Hematopoietic multipotent progenitor cell treated with erythropoietin and hydrocortisone succinate and interleukin-3 and kit ligand, for 4 days (in vitro differentiated cells): ENCODE measurements around the gene MEFV.
A peak's percentile ranks its signal among the peaks of the same experiment; 100 is the strongest.

Experiments used
- DNase-seq: peaks from one replicate; pipeline ENCODE4 v3.0.0-alpha.2; 2015

Gene MEFV

GRCh38 chr16:3266873-3267537 lies 10.6 kb upstream of the MEFV start:
- DNase-seq: peak; percentile 70

GRCh38 chr16:3264137-3265036 lies 8.0 kb upstream of the MEFV start:
- peak; percentile 99 for DNase-seq

- DNase-seq: no peak
Observed at GRCh38 chr16:3262517-3262916, 6.1 kb upstream of the MEFV start.

GRCh38 chr16:3259836-3260235 lies 3.4 kb upstream of the MEFV start:
- no peak for DNase-seq

DNA sequence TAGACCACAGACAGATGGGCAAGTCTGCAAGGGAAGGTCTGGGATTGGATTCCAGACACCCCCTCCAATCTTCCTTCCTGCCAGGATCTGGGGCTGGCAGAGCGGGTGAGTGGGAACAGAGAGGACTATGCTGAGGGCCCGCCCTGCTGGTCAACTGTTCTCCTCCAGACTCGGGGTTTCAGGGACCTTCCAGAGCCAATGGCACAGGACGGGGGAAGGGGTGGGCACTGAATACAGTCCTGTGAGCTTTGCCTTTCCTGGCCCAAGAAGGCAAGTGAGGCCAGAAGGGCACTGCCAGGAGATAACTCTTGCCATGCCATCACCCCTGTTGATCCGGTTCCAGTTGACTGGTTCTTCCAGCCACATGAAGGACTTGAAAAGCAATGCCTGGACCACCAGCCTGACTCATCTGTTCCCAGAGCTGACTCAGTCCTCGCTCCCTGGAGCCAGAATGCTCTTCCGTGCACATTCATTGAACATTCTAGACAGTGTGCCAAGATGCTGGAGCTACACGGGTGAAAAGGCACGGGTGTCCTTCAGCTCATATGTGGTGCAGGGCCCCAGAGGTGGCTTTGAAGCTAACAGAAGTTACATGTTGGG lies 533 bp upstream of the MEFV start:
- no peak for DNase-seq

DNA sequence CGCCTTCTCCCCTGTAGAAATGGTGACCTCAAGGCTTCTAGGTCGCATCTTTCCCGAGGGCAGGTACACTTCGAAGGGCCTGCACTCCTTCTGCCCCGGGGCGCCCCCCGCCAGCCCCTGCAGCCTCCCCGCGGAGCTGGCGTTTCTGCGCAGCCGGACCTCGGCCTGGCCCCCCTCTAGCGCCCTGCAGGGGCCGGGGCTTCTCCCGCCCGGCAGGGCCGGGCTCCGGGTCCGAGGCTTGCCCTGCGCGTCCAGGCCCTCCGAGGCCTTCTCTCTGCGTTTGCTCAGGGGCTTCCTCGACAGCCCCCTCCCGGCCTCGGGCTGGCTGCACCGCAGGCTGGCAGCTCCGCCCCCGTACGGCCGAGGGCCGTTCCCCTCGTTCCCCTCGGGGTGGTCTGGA lies 2.1 kb downstream of the MEFV start:
- no peak for DNase-seq

DNA sequence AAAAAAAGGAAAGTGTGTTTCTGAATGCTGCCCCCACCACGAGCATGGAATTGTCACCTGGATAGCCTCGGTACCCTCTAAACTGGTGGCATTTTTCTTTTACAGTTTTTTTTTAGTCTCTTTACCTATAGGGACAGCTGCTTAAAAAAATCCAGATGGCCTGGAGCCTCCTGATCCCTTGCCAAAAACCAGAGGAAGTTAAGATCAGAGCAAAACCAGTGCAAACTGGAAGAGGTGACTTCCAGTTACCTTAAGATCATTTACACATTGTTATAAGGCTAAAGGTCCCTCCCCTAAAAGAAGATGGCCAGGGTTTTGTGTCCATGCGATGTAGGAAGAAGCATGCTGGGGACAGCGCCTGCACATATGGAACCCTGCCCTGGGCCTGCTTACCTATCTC lies 3.5 kb downstream of the MEFV start:
- no peak for DNase-seq

DNA sequence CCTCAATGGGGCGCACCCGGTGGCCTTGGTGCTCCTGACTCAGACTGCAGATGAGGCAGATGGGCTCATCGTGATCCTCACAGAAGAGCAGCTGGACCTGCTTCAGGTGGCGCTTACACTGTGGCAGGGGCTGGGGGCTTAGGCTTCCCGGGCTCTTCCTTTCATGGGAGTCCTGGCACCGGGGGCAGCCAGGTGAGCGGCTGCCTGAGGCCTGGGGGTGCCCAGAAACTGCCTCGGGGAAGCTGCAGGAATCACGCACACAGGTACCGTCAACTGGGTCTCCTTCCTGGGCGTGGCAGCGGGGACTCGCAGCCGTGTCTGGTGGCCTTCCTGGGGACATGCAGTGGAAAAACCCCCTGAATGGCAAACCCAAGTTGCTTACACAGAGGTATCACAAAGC lies 7.0 kb downstream of the MEFV start:
- no peak for DNase-seq

DNA sequence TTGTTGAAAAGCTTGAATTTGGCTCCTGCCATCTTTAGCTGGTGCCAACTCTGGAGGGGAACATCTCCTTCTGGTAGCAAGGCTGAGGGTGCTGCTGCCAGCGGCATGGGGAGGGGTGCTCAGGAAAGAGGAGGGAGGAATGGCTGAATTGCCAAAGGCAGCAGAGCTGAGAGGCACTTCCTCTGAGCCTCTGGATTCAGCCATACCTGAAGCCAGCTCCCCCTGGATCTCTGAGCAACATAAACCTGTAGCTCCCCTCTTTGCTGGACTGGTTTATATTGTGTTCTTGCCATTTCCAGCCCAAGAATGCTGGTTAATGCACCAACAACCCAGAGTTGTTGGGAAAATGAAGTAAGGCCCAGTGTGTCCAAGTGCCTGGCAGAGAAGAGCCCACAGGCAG lies 7.4 kb downstream of the MEFV start:
- no peak for DNase-seq

GRCh38 chr16:3248596-3248995 lies 7.8 kb downstream of the MEFV start:
- DNase-seq: no peak

GRCh38 chr16:3246876-3247275 lies 9.6 kb downstream of the MEFV start:
- no peak for DNase-seq

- no peak for DNase-seq
Observed at GRCh38 chr16:3246002-3246401, 10.4 kb downstream of the MEFV start.

DNA sequence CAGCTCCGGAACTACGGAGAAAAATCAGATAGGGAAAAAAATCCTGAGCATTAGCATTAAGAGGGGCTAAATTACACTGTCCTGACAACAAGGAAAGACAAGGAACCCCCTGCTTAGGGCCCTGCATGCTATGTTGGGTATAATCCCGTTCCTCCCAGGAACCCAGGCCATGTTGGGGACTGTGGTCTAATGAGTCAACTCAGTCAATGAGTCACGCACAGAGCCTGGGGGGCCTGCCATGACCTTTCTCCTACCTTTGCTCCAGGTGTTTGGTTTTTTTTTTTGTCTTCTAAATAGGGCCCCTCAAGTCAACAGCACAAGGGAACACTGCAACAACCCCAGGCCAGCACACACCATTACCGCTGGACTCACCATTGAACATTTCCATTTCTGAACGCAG lies 12.6 kb downstream of the MEFV start:
- no peak for DNase-seq

DNA sequence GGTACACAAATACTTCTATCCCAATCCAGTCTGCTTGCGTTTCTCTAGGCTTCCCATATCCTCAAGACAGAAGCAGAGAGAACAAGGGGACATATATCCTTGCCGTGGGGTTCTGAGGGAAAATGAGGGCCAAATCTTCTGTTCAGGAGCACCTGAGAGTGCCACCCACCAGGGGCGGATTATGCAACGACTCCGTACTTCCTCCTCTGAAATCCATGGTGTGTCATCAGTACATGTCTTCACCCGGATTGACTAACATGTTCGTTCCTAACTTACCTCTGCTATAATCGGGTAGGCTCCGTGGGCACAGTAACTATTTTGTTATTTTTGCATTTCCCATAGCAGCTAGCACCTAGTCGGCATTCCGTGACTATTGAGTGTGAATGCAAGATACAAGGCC lies 13.7 kb downstream of the MEFV start:
- no peak for DNase-seq

DNA sequence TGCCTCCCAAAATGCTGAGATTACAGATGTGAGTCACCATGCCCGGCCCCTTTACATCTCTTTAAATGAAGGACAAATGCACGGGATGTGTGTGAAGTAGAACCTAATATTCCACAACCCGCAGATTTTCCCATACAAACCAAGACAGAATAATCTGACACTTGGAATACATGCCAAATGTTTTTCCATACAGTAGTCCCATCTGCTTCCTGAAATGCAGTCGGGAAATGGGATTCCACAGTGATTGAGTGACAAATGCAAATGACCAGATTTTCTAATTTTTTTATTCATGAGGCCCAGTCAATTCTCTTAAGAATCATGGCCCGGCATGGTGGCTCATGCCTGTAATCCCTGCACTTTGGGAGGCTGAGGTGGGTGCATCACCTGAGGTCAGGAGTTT lies 14.7 kb downstream of the MEFV start:
- no peak for DNase-seq

DNA sequence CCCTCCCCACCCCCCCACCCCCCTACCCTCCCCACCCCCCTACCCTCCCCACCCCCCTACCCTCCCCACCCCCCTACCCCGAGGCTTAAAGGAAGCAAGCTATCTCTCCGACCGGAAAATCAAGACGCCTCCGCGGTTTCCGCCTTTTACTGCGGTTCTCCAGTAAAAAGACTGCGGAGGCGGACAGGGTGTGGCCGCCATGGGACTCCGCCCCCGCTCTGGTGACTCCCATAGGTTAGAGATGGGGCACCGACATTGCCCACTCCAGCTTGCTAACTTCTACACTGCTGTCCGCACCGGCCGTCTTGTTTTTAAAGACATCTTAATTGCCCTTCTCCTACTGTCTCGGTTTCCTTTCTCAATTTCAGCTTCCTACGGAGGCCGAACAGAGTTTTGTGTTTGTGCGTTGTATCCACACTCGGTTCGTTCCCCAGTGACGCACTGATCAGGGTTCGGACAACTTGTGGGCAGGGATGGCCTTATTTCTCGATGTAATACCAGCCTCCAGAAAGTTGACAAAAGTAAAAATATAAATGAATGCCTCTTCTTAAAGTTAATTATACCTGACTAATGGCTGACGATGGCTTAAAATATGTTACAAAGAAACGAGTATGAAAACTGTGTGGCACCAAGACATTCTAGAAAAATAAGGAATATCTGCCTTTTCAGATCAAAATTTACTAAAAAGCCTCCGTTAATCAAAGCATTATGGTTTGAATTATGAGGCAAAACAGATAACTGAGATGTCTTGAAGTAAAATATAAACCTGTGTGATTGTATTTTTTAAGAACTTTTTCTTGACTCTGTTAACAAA lies 20.4 kb downstream of the MEFV start:
- DNase-seq: peak; percentile 74

DNA sequence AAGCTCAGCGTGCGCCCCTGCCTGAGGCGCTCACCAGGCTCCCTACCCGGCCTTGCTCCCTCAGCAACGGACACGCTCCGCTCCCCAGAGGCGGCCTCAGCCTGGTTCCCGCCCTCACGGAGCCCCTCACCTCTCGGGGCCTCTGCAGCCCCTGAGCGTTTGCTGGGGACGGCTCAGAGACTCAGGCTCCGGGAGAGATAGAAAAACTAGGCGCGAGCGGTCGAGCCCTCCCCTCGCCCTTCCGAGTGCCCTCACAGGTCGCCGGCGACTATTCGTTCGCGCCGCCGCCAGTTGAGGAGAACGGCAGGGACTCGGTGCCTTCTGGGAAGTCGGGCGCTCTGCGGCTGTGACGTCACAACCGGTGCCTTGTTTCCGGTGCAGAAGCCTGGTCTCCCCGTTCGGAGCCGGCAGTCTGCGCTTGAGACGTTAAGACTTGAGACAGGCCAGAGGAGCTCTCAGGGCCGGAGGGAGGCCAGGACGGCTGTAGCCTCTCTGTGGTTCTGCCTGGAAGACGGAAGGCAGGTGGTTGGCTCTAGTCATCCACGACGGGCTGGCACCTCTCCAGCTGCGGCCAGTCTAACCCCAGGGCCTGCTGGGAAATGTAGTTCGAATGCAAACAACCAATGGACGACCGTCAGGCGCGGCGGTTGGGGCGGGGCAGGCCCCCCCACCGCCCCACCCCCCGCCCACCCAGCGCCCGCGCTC lies 21.4 kb downstream of the MEFV start, which contains the start of gene ZNF200:
Gene ZNF200 (minus strand): TSS at position 302 of the 705 bp plus-strand sequence. CDS start 1,403 bp downstream, outside the sequence.
- DNase-seq: peak; percentile 98

- no peak for DNase-seq
Observed at GRCh38 chr16:3234543-3234856, 21.9 kb downstream of the MEFV start.

- no peak for DNase-seq
Observed at GRCh38 chr16:3223913-3224515, 32.4 kb downstream of the MEFV start.

GRCh38 chr16:3220839-3221238 lies 35.6 kb downstream of the MEFV start:
- no peak for DNase-seq

GRCh38 chr16:3216263-3216640 lies 40.2 kb downstream of the MEFV start:
- no peak for DNase-seq

- DNase-seq: no peak
Observed at GRCh38 chr16:3215601-3216262, 40.7 kb downstream of the MEFV start.
